Neural progenitor cell (in vitro differentiated cells): ENCODE data around the gene GET3.

Source experiments
- EZH2 ChIP-seq: fragments of 200-600 bp; sonication (generic); IDR thresholded peaks from 2 replicates; pipeline ENCODE4 v1.6.1; 2017; ENCODE audit warnings: antibody characterized with exemption, mild to moderate bottlenecking, moderate library complexity
- EZH2phosphoT487 ChIP-seq: fragments of 200-600 bp; sonication (generic); IDR thresholded peaks from 2 replicates; pipeline ENCODE4 v1.6.1; 2017; ENCODE audit warnings: antibody characterized with exemption
- TF ChIP-seq, protein P1 (sequence below): fragments of 200-600 bp; sonication (generic); IDR thresholded peaks from 2 replicates; pipeline ENCODE4 v1.5.1; 2017; ENCODE audit warnings: antibody characterized with exemption, mild to moderate bottlenecking

DNA sequence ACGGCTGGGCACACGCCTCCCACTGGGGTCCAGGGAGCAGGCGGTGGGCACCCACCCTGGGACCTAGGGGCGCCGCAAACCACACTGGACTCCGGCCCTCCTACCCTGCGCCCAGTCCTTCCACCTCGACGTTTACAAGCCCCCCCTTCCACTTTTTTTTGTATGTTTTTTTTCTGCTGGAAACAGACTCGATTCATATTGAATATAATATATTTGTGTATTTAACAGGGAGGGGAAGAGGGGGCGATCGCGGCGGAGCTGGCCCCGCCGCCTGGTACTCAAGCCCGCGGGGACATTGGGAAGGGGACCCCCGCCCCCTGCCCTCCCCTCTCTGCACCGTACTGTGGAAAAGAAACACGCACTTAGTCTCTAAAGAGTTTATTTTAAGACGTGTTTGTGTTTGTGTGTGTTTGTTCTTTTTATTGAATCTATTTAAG is 55.6 kb downstream of the GET3 start:
- TF ChIP-seq, protein P1, sequence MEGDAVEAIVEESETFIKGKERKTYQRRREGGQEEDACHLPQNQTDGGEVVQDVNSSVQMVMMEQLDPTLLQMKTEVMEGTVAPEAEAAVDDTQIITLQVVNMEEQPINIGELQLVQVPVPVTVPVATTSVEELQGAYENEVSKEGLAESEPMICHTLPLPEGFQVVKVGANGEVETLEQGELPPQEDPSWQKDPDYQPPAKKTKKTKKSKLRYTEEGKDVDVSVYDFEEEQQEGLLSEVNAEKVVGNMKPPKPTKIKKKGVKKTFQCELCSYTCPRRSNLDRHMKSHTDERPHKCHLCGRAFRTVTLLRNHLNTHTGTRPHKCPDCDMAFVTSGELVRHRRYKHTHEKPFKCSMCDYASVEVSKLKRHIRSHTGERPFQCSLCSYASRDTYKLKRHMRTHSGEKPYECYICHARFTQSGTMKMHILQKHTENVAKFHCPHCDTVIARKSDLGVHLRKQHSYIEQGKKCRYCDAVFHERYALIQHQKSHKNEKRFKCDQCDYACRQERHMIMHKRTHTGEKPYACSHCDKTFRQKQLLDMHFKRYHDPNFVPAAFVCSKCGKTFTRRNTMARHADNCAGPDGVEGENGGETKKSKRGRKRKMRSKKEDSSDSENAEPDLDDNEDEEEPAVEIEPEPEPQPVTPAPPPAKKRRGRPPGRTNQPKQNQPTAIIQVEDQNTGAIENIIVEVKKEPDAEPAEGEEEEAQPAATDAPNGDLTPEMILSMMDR: no peak
- TF ChIP-seq EZH2: no peak
- TF ChIP-seq EZH2phosphoT487: no peak
